Type B pancreatic cell (in vitro differentiated cells): ENCODE measurements around the gene TRAF7. TPM values are rescaled to one million over a fixed set of nuclear protein-coding genes. Genes with fewer than 3 reads are reported as not detected.

Experiments
- DNase-seq: peaks from one replicate; pipeline ENCODE4 v3.0.0; 2021; ENCODE audit warnings: mixed read lengths; ENCODE audit not compliant: unreplicated experiment; ENCODE audit errors: extremely low spot score
- H3K27ac Mint-ChIP-seq: 2 replicates; pipeline ENCODE4 v1.8.0; 2021; ENCODE audit warnings: mild to moderate bottlenecking, mixed read lengths
- H3K27me3 Mint-ChIP-seq: 2 replicates; pipeline ENCODE4 v1.8.0; 2021; ENCODE audit warnings: mixed read lengths
- H3K36me3 Mint-ChIP-seq: 2 replicates; pipeline ENCODE4 v1.8.0; 2021; ENCODE audit warnings: mixed read lengths
- H3K4me1 Mint-ChIP-seq: one replicate; pipeline ENCODE4 v1.8.0; 2021; ENCODE audit warnings: mixed read lengths; ENCODE audit not compliant: unreplicated experiment
- H3K4me3 Mint-ChIP-seq: 2 replicates; pipeline ENCODE4 v1.8.0; 2021; ENCODE audit warnings: mild to moderate bottlenecking, mixed read lengths
- H3K9me3 Mint-ChIP-seq: 2 replicates; pipeline ENCODE4 v1.8.0; 2021; ENCODE audit warnings: mixed read lengths
- CTCF ChIP-seq: fragments of 200-600 bp; sonication (generic); conservative IDR thresholded peaks from 2 replicates; pipeline ENCODE4 v1.5.0; 2021; ENCODE audit warnings: antibody characterized with exemption, mild to moderate bottlenecking
- total RNA-seq: library from RNA; stranded (reverse); gene quantifications from 2 replicates; pipeline ENCODE4 v1.2.1, GENCODE V29; 2021; ENCODE audit warnings: low replicate concordance

TRAF7 gene
- total RNA-seq, 1 donor from 2014 or later = 71.0 TPM

GRCh38 chr16:2211923-2212347, 56.4 kb downstream of the TRAF7 start:
- H3K27me3 Mint-ChIP-seq = no peaks in the 10 kb centered on the region
- DNase-seq = no peak
- TF ChIP-seq CTCF = no peak
- H3K4me3 Mint-ChIP-seq = peak overlapping the region; percentile 58
- H3K9me3 Mint-ChIP-seq = no peaks in the 10 kb centered on the region
- H3K4me1 Mint-ChIP-seq = peaks cover 17% of the 10 kb centered on the region
- peaks cover 4% of the 10 kb centered on the region for H3K36me3 Mint-ChIP-seq
- no peak overlapping the region for H3K27ac Mint-ChIP-seq

- peak overlapping the region; percentile 91 for H3K27ac Mint-ChIP-seq
- DNase-seq = no peak
- no peaks in the 10 kb centered on the region for H3K9me3 Mint-ChIP-seq
- no peaks in the 10 kb centered on the region for H3K27me3 Mint-ChIP-seq
- H3K4me3 Mint-ChIP-seq = peak overlapping the region; percentile 86
- H3K36me3 Mint-ChIP-seq = peaks cover 1% of the 10 kb centered on the region
- H3K4me1 Mint-ChIP-seq = peaks cover 13% of the 10 kb centered on the region
- TF ChIP-seq CTCF = no peak
Observed at GRCh38 chr16:2212362-2213324, 57.1 kb downstream of the TRAF7 start.

- no peaks in the 10 kb centered on the region for H3K9me3 Mint-ChIP-seq
- H3K36me3 Mint-ChIP-seq = no peaks in the 10 kb centered on the region
- TF ChIP-seq CTCF = no peak
- H3K4me3 Mint-ChIP-seq = peak overlapping the region; percentile 86
- H3K27me3 Mint-ChIP-seq = no peaks in the 10 kb centered on the region
- no peak for DNase-seq
- H3K27ac Mint-ChIP-seq = peak overlapping the region; percentile 91
- peaks cover 11% of the 10 kb centered on the region for H3K4me1 Mint-ChIP-seq
Observed at GRCh38 chr16:2213817-2214718, 58.5 kb downstream of the TRAF7 start.

GRCh38 chr16:2214719-2214968, 59.1 kb downstream of the TRAF7 start, which contains the start of gene PGP:
TSS of gene PGP (minus strand) at chr16:2214840. CDS start at chr16:2214777, 63 bp downstream.
- TF ChIP-seq CTCF = no peak
- DNase-seq = no peak
- H3K4me3 Mint-ChIP-seq = peak within 1 kb of the TSS; percentile 94
- H3K27ac Mint-ChIP-seq = peak within 1 kb of the TSS; percentile 91
- no peaks in the 10 kb centered on the region for H3K27me3 Mint-ChIP-seq
- no peaks in the 10 kb centered on the region for H3K9me3 Mint-ChIP-seq
- H3K4me1 Mint-ChIP-seq = peaks cover 11% of the 10 kb centered on the region
- no peaks in the 10 kb centered on the region for H3K36me3 Mint-ChIP-seq

- H3K9me3 Mint-ChIP-seq = no peaks in the 10 kb centered on the region
- no peaks in the 10 kb centered on the region for H3K27me3 Mint-ChIP-seq
- TF ChIP-seq CTCF = no peak
- H3K36me3 Mint-ChIP-seq = no peaks in the 10 kb centered on the region
- no peak for DNase-seq
- H3K27ac Mint-ChIP-seq = peak overlapping the region; percentile 57
- H3K4me3 Mint-ChIP-seq = peak overlapping the region; percentile 94
- peaks cover 11% of the 10 kb centered on the region for H3K4me1 Mint-ChIP-seq
Observed at GRCh38 chr16:2216330-2216729, 60.7 kb downstream of the TRAF7 start.
